HG02798 (cell line): Measurements from ENCODE around the gene TMEM236.
A peak's percentile ranks its signal among the peaks of the same experiment; 100 is the strongest.

Source experiments
- ATAC-seq: cut with Tn5 transposase; IDR thresholded peaks from one replicate; pipeline ENCODE4 v1.9.1; 2021; ENCODE audit warnings: mild to moderate bottlenecking; ENCODE audit not compliant: unreplicated experiment, poor library complexity

The TMEM236 gene

DNA sequence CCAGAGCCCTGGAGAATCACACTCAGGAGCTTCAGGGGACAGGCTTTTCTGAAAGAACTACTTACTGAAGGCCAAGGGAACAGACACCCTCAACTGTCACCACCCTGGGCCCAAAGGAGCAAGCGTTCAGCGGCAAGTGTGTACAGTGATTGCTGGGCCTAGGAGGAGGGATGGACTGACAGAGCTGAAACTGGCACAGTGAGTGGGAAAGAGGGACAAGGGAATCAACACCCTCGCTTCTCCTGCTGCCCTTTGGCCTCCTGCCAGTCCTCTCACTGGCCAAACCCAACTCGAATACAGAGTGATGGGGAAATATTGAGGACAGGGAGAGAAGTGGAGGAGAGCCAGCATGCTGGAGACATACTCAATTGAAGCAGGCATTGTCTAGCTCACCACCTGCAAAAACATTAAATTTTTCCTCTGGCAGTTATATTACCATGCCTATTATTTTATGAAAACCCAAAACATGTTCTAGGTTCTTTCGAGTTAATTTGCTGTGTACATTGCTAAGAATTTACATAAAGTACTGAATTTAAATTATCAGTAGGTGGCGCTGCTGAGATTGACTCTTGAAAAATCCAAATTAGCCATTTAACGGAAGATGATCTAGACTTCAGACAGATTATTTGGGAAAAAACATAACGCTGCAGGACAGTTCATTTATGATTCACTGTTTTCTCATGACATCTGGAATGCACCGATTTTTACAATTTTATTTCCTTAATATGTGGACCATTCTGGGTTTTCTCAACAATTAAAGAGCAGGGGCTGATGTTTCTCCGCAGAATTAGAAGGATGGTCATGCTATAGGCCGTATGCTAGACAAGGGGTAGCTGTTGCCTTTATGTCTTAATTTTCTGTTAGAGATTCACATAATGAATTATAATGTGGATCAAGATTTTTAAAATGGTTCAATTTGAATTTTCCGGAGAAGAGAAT lies 14.7 kb upstream of the TMEM236 start:
- no peak for ATAC-seq

DNA sequence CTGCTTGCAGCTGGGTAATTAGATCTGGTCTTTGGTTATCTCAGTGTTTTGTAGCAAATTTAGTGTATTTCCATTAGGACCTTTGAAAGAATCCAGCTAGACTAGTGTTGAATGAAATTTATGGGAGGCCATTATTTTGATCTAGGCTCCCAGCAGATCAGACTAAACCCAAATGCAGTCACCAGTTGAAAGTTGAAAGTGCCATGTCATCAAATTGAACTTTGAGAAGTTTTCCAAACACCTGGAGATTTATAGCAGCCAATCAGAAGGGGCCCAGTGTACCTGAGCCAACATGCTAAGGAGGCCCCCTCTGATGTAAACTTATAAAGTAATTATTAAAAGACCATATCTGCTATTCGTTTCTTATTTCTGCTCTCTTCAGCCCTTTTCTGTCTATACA lies 11.3 kb upstream of the TMEM236 start:
- ATAC-seq, result no peak

DNA sequence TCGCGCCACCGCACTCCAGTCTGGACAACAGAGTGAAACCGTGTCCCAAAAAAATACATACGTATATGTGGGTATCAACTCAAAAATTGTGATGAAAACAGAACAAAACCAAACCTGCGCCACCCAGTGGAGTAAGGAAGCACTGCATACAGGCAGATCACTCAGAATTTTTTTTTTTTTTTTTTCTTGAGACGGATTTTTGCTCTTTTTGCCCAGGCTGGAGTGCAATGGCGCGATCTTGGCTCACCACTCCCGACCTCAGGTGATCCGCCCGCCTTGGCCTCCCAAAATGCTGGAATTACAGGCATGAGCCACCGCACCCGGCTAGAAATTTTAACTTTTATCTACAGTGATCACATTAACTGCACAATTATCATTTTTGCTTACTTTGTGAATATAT lies 9.1 kb upstream of the TMEM236 start:
- no peak for ATAC-seq

DNA sequence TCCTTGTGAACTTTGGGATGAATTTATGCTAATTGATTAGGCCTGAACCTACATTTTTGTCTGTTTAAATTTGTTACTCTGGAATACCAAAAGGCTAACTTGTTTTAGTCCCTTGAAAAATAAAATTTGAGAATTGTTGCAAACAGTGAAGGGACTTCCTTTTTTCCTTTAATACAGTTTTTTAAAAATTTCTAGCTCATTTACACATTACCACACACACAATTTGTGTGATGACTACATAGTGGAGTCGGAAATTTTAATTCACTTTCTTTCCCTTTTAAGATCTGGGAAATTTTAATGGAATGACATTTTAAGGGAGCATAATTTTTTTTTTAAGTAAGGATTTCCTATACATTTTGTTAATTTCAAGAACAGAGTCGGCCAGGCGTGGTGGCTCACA lies 8.6 kb upstream of the TMEM236 start:
- ATAC-seq, result no peak

DNA sequence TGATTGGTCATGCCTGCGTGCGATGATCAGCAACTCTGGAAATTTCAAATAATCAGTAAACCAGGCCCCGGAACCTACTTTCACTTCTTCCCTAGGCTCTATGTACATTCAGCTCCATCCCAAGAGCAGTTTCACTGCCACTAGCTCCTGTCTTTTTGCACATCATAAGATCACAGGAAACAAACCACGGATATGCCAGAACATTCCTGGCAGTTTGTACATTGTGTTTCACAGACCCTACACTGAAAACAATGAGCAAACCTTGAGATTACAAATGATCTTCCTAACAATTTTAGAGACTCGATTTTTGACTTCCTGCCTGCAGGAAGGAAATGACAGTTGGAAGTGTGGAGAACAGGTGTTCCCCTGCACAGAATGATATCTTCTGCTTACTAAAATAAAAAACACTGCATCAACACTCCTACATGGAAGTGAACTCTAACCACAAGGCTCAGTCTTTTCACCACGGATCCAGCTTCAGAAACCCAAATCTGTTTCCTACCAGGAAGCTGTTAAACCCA lies 7.6 kb upstream of the TMEM236 start:
- no peak for ATAC-seq

DNA sequence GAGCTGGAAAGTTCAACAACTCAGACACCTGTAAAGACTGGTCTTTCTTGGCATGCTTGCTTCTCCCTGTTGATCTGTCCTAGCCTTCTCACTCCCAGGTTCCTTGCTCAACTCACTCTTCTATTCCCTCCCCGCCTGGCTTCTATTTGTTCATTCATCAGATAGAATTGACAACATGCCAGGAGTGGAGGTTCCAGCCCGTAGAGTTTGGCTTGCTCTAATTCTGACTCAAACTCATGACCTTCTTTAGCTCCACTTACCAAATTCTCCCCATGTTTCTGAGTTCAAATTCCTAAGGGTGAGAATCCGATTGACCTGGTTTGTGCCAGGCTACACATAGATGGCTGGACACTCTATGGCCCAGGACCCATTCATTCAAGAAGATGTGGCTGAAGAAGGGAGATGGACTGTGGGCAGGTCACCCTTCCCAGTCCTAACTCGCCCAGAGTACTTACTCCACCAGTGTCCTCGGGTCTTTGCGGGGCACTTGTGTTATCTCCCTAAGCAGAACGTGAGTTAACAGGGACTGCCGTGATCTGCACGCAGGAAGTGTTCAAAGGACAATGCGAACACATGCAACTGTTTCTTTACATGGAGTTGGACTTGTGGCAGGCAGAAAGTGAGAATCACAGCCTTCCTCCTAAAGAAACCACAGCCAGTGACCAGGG lies 4.0 kb upstream of the TMEM236 start:
- ATAC-seq, result no peak

DNA sequence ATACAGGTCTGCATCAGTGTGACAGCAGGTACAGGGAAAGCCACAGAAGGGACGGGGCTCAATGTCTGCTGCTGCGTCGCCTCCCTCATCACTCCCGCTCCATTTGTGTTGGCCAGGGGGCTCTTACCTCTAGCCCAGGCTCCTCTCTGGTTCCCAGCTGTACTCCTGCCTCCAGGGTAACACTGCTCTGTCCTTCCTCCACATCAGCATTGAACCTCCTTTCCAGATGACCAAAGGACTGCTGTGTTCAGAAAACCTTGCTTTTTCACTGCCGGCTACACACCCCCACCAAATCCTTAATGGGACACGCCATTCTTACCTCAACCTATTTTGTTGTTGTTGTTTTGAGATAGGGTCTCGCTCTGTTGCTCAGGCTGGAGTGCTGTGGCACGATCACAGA lies 2.1 kb upstream of the TMEM236 start:
- ATAC-seq, result no peak

DNA sequence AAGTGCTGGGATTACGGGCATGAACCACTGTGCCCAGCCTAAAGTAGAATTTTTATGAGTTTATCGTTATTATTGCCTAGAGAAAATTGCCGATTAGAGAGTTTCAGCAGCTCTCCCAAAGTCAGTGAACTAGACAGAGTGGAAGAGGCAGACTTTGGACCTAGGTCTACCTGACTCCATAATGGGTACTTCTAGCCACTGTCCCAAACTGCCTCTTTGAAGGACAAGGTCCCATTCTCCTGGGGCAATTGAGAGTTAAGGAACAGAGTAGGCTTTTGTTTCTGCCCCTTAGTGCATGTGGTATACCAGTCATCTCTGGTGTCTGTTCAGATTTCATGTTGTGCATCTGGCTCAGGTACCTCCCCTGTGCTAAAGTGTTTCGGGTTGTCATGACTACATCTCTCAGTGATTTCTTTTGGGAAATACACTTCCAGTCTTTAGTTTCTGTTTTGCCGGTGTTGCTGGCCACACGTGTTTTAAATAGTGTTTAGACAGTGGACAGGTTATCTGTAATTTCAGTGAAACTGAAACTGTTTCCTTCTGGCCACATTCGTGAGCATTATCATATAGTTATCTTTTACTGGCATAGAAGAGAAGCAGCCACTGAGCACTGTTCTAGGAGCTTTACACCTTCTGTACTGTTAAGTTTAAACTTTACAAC lies 4.7 kb downstream of the TMEM236 start:
- peak; percentile 91 for ATAC-seq

DNA sequence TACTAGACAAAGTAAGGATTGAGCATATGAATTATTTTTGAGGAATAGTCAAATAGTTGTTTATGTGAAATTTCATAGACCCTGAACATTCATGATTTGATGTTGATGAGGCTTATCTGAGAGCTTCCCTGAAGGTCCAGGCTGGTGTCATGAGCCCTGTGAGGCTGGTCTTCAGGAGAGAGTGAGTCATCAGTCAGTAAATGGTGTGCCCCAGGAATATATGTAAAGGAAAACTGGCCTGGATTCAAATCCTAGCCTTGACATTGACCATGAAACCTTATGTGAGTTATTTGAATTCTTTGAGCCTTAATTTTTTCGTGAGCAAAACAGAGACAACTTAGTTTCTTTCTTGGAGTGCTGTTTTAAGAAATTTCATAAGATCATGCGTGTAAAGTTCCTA lies 6.2 kb downstream of the TMEM236 start:
- no peak for ATAC-seq

DNA sequence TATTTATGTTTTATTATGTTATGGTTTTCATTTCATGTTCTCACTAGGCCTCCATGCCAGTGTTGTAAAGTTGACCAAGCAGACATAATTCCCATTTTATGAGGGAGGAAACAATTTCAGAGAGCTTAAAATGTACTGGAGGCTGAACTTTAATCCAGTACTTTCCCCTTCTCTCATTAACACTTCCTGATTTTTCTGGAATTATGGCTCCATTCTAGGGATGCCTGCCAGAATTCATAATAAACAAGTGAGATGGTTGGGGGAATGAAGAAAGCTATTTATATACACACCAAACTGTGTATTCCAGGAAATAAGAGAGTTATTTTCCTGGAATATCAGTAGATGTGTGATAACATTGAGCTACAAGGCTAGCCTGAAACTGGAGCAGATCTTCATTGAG lies 6.9 kb downstream of the TMEM236 start:
- no peak for ATAC-seq

DNA sequence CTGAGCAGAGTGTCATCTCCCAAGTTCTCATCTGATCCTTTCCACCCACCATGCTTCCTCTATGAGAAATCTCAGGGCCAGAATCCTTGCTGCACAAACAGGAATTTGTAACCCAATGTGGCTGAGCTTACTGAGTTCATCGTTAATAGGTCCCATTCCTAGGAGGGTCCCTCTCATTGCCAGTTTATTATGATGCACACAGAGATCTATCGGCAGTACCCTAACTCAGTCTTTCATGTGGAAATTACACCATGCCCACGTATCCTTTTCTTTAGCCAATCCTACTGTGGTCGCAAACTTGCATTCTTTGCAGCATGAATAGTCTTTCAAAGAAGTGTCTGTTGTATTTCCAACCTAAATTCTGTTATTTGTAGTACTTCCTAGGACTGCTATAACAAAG lies 12.1 kb downstream of the TMEM236 start:
- no peak for ATAC-seq

DNA sequence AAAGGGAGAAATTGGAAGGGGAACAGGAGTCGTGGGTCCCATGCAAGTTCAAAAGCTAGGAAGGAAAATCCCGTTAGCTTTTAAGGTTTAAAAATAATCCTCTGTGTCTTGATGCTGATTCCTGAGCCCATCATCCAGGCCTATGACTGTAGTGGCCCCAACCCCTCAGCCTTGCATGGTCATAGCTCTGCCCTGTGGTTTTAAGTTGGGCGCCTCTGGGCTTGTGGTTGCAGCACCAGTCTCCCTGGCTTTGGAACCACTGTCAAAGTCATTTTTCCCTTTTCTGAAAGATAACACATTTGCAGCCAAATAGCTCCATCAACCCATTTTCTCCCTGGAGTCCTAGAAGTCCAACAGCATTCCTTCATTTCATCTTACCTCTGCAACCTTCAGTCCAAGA lies 13.6 kb downstream of the TMEM236 start:
- no peak for ATAC-seq

DNA sequence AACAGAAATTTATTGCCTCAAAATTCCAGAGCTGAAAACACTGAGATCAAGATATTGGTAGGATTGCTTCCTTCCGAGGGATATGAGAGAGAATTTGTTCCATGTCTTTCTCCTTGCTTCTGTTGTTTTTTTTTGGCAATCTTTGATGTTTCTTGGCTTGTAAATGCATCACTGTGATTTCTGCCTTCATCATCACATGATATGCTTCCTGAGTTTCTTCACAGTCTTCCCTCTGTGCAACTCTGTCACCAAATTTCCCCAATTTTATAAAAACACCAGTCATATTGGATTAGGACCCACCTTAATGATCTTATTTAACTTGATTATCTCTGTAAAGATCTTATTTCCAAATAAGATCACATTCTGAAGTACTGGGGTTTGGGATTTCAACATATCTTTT lies 14.7 kb downstream of the TMEM236 start:
- ATAC-seq, result no peak

DNA sequence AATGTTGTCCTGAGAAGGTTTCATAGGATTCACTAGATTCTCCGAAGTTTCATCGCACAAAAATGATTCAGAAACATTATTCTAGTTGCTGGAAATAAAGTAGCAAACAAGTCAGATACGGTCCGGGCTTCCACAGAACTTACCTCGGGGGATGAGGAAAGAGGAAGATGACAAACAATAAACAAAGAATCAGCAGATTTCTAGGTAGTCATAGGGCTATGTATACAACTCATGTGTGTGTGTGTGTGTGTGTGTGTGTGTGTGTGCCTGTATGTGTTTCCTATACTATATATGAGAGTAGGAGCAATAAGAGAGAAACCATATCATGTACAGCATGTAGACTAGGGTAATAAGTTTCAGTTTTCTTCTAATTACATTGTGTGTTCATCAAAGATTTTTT lies 16.5 kb downstream of the TMEM236 start:
- no peak for ATAC-seq

DNA sequence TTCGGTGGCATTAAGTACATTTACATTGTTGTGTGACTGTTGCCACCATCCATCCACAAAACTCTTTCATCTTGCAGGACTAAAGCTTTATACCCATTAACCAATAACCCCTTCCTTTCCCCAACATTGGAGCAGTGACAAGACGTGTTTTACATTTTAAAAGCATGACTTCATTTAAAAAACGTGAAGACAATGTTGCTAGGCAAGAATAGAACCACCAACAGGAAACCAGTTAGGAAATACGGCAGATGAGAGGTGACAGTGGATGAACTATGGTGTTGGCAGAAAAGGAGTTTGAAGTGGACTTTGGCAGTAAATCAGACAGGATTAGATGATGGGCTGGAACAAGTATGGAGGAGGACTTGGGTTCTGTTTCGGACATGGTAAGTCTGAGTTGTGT lies 17.0 kb downstream of the TMEM236 start:
- ATAC-seq, result no peak

DNA sequence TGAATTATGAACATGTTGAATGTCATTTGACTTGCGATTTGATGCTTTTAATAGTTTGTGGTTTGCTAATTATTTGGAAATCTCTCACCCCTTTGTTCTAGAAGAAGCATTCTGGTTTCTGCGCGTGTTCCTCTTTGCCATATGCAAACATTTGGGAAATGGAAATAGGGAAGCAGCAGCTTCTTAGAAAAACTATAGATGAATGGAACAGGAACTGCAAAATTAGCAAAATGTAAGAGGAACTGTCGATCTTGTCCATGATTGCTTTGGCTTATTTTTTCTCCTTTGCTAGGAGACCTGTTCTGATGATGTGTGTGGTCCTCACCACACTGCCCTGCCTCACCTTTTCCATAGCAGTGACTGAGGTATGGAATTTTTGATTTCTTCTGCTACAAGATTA lies 19.0 kb downstream of the TMEM236 start:
- no peak for ATAC-seq

DNA sequence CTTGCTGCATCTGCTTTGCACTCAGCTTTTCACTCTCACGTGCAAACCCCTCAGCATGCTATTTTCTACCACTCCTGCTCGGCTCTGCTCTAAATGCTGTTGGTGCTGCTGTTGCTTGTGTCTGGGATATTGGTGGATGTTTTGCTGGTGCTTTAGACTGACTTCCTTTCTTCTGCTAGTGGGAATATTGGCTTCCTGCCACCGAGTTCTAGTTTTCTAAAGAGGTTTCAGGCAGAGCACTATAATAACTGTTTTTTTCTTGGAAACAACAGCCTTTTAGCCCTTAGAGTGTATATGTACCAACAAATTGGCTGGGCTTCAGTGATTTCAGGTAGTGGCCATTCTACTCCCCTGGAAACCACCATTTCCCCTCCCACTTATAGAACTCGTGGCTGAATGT lies 27.8 kb downstream of the TMEM236 start:
- no peak for ATAC-seq

DNA sequence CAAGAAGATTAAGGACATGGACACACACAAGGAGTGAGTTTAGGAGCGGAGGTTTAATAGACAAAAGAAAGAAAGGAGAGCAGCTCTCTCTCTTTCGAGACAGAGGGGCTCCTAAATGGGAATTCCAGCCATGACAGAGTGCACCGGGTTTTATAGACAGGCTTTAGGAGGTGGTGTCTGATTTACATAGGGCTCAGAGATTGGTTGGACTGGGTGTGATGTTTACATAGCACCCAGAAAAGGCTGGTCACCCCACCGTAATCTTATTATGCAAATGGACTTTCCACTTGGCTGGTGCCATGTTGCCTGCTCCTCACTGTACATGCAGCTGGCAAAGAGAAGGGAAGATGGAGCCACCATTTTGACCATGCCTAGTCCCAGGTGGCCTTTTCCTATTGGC lies 28.7 kb downstream of the TMEM236 start:
- ATAC-seq, result no peak

DNA sequence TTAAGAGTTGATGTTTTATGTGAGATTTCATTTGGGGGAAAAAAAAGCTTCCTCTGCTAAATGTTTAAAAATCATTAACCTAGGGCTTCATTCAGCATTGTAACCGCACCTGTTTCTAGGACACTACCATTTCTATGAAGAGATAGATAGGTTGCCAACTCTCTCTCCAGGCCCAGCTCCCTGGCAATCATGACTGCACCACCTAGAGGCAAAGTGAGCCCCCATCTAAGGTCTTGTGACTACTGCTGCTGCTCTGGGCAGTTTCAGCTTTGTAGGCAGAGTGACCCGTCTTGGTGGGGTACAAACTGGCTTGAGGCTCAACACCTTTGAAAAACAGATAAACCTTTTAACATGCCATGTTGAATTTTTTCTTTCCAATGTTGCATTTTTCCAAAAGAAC lies 29.9 kb downstream of the TMEM236 start:
- no peak for ATAC-seq

DNA sequence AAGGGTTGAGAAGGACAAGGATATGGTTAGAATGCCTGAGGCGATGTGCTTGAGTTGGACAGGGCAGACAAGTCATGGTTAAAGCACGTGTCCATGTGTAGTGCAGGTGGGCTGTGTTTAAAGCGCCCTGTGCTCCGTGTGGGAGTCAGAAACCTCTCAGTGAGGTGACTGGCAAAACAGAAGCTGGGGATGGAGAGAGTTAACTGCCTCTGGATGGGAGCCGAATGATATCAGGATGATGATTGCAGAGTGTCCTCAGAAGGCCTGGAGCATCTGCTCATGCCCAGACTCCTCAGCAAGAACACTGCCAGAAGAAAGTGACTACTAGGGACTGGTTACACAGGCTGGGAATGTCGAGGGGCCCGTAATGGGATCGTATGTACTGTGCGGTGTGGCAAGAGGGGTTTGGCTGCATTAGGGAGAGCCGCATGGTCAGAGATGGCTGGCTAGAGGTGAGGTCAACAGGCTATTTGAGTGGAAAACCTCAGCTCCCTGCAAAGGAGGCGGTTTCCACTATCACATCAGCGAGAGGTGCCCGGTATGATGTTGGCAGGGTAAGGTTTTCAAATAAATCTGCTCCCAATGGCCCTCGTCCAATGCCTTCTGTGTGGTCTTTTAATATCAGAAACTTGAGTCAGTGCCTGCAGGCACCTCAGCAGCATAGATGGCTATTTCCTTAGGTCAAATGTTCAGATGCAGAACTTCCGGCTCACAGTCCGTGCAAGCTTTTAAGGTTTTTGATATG lies 31.1 kb downstream of the TMEM236 start:
- ATAC-seq, result no peak
